ENCODE measurements around the gene P4HB. TPM values are rescaled to one million over a fixed set of nuclear protein-coding genes. Genes with fewer than 3 reads are reported as not detected.

The P4HB gene
- polyA plus RNA-seq, 3 donors: 401 to 475 (median 404) TPM

DNA sequence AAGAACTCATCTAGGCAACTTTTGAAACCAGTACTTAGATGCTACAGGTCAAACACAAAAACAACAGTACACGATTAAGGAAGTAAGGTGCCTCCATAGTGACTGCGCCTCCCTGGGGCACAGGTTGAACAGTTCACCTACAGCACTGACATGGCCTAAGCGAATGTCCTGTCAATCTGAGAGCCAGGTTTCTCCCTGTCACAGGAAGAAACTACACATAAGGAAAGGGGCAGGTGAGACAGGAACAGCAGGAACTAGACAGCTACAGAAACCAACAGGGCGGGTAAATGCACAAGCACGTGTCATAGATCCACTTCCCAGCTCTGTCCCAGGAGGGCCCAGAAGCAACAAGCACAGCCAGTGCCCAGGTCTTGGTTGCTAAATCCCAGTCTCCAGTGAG, 18.8 kb upstream of the P4HB start:
- no peak for DNase-seq (ENCODE audit: extremely low read depth in 1 of 11, low read depth in 9 of 11, low spot score in 4 of 11)

DNA sequence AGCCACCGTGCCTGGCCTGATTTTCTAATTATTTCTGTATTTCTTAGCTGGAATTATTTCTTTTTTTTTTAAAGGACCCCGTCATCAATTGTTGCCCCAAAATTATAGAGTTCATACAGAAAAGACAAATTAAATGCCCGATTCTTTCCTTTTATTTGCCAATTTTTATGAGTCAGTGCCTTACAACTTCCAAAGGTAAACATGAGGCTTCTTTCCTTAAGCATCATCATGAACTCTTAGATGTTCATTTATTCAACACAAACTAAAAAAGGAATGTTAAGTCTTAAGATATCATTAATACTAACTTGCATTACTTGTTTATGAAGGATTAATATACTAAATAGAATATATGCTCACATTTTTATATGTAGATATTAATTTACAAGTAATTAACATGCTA, 18.0 kb upstream of the P4HB start:
- DNase-seq (ENCODE audit: extremely low read depth in 1 of 11, low read depth in 9 of 11, low spot score in 4 of 11): no peak

DNA sequence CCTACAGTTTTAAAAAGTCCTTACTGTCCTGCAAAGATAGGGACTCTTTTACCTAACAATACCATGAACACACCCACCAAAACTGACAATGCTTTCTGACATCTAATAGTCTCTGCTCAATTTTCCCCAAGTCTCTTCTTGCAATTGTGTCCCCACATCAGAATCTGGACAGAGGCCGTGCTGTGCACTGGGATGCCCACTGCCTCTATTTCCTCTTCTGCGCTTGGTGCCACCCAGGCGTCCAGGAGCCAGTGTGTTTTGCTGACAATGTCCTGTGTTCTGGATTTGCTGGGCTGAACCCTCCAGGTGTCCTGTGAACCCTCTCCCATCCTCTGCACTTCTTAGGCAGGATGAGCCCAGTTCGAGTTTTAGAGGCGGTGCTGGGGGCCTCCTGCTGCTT, 17.2 kb upstream of the P4HB start:
- no peak for DNase-seq (ENCODE audit: extremely low read depth in 1 of 11, low read depth in 9 of 11, low spot score in 4 of 11)

DNA sequence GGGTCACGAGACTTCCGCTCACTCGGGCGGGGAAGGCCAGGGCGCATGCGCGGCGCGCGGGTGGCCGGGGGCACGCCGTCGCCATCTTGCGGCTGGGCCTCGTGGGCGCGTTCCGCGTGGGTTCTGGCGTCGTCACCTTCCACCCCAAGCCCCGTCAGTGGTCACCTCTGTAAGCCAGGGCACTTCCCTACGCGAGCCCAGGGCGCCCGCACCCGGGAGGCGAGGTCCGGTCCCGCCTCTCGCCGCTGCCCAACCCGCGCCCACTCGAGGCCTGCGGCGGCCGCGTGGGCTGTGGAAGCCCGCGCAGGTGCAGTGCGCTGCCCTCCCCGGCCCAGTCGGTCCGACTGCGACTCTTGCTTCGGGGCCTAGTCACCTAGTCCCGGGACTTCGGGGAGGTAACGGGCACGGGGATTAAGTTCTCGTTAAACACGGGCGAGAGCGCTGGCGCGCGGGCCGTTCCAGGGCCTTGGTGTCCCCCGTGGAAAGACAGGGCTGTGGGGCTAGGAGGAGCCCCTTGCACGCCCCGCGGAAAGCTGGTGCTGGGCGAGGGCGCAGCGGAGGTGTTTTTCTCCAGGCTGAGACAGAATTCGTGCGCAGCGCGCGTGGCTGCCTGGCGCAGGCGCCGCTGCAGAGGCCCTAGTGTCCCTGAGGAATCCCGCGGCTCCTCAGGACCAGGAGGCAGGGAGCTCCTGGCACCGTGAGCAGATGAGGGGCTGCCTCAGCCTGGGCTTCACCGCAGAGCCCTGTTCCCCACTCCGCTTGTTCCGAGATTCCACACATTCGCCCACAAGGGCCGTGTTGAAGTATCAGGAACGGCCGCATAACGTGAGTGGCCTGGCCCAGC, 11.3 kb upstream of the P4HB start:
- peak in 9 of 11 donors; percentile 67 to 88 (median 82) for DNase-seq (ENCODE audit: extremely low read depth in 1 of 11, low read depth in 9 of 11, low spot score in 4 of 11)

DNA sequence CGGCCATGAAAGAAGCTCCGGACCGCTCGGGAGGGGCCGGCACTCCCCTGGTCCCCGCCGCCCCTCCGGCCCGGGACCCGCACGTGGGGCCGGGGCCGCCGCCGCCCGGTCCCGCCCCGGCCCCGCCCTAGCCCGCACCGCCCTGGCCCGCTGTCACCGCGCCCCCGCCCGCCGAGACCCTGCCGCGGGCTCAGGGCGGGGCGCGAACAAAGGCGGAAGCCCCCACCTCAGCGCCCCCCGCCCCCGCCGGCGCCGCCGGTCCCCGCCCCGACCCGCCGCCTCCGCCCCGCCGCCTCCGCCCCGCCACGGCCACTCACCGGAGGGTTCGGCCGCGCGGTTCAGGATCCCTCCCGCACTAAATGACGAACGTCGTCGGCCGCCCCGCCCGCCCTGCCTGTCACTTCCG, 10.6 kb upstream of the P4HB start, which contains the start of gene ARHGDIA:
Gene ARHGDIA, minus strand, starts transcription at position 357 of the 406 bp plus-strand sequence. CDS start 1,407 bp downstream, outside the sequence.
- DNase-seq (ENCODE audit: extremely low read depth in 1 of 11, low read depth in 9 of 11, low spot score in 4 of 11): no peak

DNA sequence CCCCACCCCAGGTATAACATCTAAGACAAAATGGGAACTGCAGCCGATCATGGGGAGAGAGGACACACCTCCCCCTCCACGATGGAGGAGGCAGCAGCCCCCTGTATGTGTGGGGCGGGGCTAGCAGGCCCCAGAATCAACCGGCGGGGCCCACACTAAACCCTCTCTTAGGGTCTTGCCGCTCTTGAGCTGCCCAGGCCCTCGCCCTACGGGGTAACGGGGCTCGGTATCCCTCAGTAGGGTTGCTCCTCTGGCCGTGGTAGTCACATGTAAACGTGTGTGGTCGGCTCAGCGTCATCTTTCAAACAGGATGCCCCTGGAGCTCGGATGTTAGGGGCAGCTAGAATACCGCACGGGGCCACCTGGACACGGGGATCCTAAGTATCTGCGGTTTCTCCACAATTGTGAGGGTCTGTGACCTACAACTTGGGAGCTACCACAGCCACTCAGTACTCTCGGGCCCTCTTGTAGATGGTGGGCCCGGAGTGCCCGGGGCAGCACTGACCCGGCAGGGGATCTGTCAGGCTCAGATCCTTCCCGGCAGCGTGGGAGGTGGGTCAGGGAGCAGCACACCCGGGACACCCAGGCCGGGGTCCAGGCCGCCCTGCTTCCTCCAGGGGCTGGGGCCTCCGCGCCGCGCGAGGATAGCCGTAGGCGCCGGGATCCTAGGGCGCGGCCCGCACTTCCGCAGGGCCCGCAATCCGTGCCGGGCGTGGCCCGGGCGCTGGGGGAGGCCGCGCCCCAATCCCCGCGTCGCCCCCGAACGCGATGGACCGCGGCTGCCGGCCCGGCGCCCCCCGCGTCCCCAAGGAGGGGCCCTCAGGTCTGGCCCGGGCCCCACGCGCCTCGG, 10.0 kb upstream of the P4HB start:
- no peak for DNase-seq (ENCODE audit: extremely low read depth in 1 of 11, low read depth in 9 of 11, low spot score in 4 of 11)

DNA sequence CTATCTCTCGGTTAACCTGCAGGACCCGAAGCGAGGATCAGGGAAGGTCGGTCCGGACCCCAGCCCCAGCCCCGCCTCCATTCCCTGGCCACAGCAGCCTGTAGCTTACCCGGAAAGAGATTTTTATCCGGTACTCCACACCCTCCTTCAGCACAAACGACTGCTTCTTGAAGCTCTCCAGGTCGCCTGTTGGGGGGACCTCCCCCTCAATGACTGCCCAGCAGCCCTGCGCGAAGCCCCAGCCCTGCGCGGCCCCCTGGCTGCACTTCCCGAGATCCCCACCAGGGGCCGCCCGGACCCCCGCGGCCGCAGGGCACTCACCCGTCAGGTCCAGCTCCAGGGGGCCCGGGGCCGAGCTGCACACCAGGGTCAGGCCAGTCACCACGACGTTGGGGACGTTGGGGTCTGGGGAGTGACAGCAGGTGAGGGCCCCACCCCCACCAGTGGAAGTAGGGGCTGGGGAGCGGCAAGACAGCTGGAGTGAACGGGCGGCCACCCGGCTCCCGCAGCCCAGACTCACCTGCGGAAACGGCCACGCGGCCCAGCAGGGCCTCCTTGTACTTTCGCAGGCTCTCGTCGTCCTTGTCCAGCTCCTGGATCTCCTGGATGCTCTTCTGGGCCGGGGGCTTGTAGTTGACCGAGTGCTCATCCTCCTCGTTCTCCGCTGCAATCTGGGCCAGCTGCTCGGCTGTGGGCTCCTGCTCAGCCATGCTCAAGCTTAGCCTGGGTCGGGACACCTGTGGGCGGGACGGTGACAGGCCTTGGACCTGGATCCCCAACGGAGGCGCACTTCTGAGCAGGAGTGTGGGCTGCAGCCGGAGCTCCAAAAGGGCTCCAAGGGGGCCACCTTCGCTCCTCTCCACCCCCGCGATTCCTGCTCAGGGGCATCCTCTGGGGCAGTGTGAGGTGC, 9.1 kb upstream of the P4HB start:
- DNase-seq (ENCODE audit: extremely low read depth in 1 of 11, low read depth in 9 of 11, low spot score in 4 of 11): peak in 1 of 11 donors; percentile 51

DNA sequence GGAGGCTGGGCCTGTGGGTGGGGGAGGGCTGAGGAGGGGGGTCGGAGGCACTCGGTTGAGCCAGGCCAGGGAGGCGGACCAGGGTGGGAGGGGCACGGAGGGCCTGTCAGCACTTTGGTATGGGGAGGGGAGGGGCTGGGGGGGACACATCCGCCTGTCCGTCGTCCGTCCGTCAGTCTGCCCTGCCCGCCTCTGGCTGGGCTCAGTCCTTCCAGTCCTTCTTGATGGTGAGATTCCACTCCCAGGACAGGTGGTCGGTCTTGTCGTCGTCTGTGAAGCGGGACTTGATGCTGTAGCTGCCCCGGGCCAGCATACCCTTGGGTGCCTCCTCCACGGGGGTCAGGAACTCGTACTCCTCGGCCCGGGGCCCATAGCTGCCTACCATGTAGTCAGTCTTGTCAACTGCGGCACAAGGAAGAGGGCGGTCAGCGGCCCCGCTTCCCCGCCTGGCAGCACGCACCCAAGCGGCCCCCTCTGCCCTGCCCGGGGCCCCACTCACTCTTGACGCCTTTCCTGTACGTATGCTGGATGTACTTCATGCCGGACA, 8.4 kb upstream of the P4HB start:
- no peak for DNase-seq (ENCODE audit: extremely low read depth in 1 of 11, low read depth in 9 of 11, low spot score in 4 of 11)

DNA sequence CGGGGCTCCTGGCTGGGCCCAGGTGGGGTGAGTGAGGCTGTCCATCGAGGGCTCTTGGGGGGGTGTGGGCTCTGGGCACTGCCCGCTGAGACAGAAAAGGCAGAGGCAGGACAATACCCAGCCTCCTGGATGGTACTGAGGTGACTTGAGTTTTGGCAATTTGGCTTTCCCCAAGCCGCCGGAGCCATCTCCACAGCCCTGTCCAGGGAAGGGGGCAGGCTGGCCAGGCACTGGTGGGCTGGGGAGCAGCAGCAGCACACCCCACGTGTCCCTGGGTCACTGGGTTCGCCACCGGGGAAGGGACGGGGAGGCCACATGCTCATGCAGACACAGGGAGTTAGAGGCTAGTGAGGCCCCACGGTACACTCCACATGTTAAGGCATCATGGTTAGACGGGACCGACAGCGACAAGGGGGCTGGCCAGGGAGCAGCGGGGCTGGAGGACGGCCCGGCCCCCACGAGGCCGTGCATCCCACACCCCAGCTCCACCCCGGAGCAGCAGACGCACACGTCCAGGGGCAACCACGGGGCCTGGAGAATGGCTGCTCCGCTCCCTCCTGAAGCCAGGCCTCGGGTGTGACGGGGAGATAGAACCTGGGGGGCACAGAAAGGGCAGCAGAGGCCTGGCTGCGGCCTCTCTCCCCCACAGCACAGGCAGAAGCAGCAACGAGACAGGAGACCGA, 7.8 kb upstream of the P4HB start:
- no peak for DNase-seq (ENCODE audit: extremely low read depth in 1 of 11, low read depth in 9 of 11, low spot score in 4 of 11)

DNA sequence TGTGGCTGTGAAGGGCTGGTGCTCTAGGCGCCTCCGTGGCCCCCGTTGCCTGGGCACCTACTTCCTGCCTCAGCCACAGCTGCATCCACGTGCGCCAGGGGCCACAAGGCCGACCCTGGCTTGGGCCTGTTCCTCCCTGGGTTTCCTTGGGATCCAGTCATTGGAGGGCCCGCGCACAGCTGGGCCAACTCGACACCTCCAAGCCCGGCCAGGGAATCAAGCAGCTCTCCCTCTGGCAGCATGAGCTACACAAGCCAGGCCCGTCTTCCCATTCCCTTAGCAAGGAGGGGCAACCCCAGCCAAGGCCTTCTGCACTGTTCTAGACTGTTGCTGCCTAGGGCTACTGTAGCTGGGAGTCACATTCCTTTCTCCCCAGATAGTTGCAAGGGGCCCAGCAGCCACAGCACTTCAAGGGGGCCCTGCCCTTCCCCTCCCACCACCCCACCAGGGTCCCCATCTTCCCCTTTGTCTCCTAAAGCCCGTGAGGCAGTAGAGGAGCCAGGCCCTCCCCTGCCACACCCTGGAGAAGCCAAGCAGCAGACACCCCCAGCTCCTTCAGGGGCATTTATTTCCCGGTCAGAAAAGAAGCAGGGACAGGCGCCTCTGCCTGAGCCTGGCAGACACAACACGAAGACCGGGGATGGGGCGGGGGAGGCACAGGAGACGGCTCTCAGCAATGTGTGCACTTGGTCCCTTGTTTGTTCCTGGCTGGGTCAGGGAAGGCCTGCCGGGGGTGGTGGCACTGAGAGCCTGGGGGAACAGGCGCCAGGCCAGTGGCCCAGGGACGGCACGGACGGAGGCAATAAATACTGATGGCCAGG, 7.0 kb upstream of the P4HB start:
- no peak for DNase-seq (ENCODE audit: extremely low read depth in 1 of 11, low read depth in 9 of 11, low spot score in 4 of 11)

DNA sequence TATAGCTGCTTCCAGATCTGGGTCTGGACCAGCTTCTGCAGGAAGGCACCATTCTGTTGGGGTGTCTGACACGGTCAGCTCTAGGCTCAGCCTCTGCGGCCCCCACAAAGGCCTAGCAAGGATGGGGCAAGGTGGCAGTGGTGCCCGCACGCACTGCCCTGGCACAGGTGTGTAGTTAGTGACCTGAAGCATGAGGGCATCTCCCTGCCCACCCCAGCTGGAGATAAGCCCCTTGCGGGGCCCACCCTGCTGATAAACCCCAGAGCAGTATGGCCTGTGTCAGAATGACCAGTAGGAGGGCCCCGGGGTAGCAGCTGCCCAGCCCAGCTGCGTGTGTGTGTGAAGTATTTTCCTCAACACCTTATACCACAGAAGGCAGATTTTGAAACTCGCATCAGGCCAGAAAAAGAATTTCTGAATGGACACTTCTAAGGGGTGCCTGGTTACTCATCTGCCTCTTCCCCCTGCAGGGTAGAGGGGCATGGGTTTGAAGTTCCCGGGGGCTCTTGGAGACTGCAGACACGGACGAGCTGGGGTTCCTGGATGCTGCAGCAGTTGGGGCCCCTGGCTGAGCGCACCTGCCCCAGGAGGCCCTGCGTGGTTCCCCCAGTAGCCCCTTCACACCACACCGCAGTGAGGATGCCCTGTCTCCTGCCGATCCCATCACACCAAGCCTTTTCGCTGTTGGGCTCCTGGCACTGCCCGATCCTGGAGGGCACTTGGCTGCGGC, 6.3 kb upstream of the P4HB start:
- no peak for DNase-seq (ENCODE audit: extremely low read depth in 1 of 11, low read depth in 9 of 11, low spot score in 4 of 11)

DNA sequence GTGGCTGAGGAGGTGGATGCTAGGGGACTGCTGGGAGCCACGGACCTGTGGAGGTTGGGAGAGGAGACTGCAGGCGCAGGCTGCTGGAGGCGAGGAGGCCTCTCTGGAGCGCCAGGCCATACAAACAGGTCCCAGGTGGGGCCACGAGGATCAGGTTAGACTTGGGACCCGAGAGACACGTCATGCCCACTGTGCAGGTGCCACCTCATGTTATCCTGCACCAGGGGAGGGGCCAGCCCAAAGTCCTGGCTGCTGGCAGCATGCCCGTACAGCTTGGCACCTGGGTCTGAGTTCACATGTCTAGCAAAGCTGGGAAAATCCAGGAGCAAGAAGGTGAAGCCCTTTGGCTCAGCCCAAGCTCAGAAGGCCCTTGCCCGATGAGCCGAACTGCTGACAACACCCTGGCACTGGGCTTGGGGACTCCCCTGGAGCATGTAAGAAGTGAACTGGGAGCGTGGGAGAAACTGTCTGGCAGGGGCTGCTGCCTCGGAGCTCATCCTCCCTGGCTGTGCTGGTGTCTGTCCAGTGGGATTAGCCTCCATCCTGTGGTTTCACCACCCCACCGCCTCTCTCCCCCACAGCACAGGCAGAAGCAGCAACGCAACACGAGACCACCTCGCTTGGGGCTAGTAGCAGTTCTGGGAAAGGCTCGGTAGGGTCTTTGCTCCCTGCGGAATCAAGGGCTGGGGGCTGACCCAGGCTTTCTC, 5.6 kb upstream of the P4HB start:
- no peak for DNase-seq (ENCODE audit: extremely low read depth in 1 of 11, low read depth in 9 of 11, low spot score in 4 of 11)

DNA sequence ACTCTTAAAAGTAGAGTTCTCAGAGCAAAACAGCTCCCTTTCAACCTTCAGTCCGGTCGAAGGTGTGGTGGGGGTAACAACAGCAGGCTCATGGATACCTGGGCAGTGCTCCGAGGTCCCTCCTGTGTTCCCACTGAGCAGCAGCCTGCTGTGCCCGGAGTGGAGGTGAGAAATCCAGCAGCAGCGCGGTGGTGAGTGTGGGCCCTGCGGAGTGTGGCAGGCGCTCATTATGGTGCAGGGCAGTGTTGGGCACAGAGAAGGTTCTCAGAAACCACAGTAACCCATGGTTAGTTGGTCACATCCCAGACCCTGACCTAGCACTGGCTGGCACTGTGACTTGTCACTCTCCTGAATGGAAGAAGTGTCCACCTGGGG, 5.0 kb upstream of the P4HB start:
- DNase-seq (ENCODE audit: extremely low read depth in 1 of 11, low read depth in 9 of 11, low spot score in 4 of 11): no peak

DNA sequence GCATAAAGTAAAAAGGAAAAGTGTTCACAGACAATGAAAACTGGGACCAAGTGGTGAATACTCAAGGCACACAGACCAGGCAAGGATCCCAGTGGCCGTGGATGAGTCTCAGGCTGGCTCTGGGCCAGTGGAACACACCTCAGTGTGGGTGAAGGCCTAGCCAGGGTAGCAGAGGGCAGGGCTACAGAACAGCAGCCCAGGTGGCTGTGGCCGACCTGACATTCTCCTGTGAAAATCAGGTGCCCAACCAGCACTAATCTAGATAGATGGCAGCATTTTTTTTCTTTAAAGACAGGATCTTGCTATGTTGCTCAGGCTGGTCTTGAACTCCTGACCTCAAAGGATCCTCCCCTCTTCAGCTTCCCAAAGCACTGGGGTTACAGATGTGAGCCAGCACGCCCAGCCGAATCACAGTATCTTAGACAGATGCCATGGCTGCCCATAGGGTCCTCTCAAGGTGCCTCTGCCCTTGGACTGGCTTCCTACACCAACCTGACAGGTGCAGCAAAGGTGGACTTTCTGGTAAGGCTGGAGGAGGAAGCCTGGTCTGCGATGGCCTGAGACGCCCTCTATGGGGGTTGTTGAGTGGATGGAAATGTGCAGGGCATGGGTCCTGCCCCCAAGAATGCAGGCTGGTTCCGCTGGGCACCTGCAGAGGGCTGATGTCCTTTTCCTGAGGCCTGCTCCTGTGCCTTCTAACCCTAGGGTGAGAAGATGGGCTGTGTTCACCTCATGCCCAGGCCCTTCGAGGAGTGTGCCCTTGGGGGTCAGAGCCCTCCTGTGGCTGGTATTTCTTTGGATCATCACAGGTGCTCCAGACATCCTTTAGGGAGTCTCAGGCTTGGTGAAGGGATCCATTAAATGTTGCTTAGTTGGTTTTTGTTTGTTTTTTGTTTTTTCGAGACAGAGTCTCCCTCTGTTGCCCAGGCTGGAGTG, 3.8 kb upstream of the P4HB start:
- no peak for DNase-seq (ENCODE audit: extremely low read depth in 1 of 11, low read depth in 9 of 11, low spot score in 4 of 11)

DNA sequence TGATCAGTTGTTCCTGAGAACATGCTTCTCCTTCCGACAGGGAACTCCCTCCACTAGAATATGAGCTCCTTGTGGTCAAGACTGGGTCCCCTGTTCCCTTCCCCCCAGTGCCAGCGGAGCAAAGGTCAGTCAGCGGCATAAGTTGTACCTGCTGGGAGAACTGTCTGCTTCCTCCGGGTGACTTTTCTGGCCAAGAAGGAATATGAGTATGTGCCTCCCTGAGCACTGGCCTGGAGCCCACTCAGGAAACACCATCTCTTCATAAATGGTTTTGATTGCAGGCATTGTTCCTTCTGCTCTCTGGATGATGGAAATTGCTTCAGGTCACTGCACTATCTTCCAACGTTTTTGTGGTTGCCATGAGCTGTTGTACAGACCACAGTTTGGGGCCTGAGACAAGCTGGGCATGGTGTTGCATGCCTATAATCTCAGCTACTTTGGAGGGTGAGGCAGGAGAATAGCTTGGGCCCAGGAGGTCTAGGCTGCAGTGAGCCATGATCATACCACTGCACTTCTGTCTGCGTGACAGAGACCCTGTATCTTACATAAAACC, 2.9 kb upstream of the P4HB start:
- no peak for DNase-seq (ENCODE audit: extremely low read depth in 1 of 11, low read depth in 9 of 11, low spot score in 4 of 11)
